Inferior parietal cortex (tissue), 1 donor: ENCODE results near the gene TEKT5.

Source experiments
- DNase-seq: peaks from one replicate; pipeline ENCODE4 v3.0.0-alpha.2; 2016; ENCODE audit errors: extremely low spot score

Gene TEKT5

GRCh38 chr16:10578474-10579316 lies 116.0 kb downstream of the TEKT5 start:
- DNase-seq, result no peak
